OCI-LY3 (cell line): Measurements from ENCODE around the gene CLDN11.

Experiments
- H2AFZ ChIP-seq: fragments of 200-600, 300-600 bp; shearing (Covaris generic); 2 replicates; pipeline ENCODE4 v1.6.0; 2014; ENCODE audit warnings: antibody characterized with exemption, low read depth, low read length
- H3K27ac ChIP-seq: fragments of 200-600, 300-600 bp; sonication (generic); 2 replicates; pipeline ENCODE4 v1.5.1; 2014; ENCODE audit warnings: mild to moderate bottlenecking, low read length, moderate library complexity, mixed read lengths
- H3K27me3 ChIP-seq: fragments of 200-600, 300-600 bp; sonication (generic); 2 replicates; pipeline ENCODE4 v1.6.1; 2014; ENCODE audit warnings: low read depth, low read length, mixed read lengths
- H3K36me3 ChIP-seq: fragments of 200-600, 300-600 bp; sonication (generic); replicated peaks from 2 replicates; pipeline ENCODE3; 2014; ENCODE audit warnings: low read depth, low read length, mixed read lengths
- H3K4me1 ChIP-seq: fragments of 300-600, 200-600 bp; sonication (generic); 2 replicates; pipeline ENCODE4 v1.6.1; 2014; ENCODE audit warnings: low read length, mixed read lengths
- H3K4me2 ChIP-seq: fragments of 200-600, 300-600 bp; sonication (generic); 2 replicates; pipeline ENCODE4 v1.6.1; 2014; ENCODE audit warnings: low read length, mixed read lengths
- H3K4me3 ChIP-seq: fragments of 300-600, 200-600 bp; sonication (generic); 2 replicates; pipeline ENCODE4 v1.5.1; 2014; ENCODE audit warnings: antibody characterized with exemption, mild to moderate bottlenecking, low read length, moderate library complexity
- H3K79me2 ChIP-seq: fragments of 300-600, 200-600 bp; shearing (Covaris generic); 2 replicates; pipeline ENCODE4 v1.6.1; 2014; ENCODE audit warnings: mild to moderate bottlenecking, low read length, mixed read lengths
- H3K9ac ChIP-seq: fragments of 300-600, 200-600 bp; shearing (Covaris generic); 2 replicates; pipeline ENCODE4 v1.6.0; 2014; ENCODE audit warnings: mild to moderate bottlenecking, low read length, moderate library complexity
- H3K9me3 ChIP-seq: fragments of 200-600, 300-600 bp; shearing (Covaris generic); 2 replicates; pipeline ENCODE4 v1.6.1; 2014; ENCODE audit warnings: low read length, mixed read lengths; ENCODE audit not compliant: insufficient read depth
- H4K20me1 ChIP-seq: fragments of 200-600, 300-600 bp; sonication (generic); 2 replicates; pipeline ENCODE4 v1.6.1; 2016; ENCODE audit warnings: low read length, mixed read lengths; ENCODE audit not compliant: insufficient read depth
- CTCF ChIP-seq: fragments of 200-600, 300-600 bp; sonication (generic); IDR thresholded peaks from 2 replicates; pipeline ENCODE4 v1.5.1; 2014; ENCODE audit warnings: antibody characterized with exemption, low read length, low read depth
- EZH2phosphoT487 ChIP-seq: fragments of 200-600 bp; shearing (Covaris generic); IDR thresholded peaks from 2 replicates; pipeline ENCODE4 v1.6.1; 2018; ENCODE audit warnings: antibody characterized with exemption, mixed run types, low read depth

CLDN11 gene

GRCh38 chr3:170421758-170422157, 3.1 kb downstream of the CLDN11 start:
- H3K9me3 ChIP-seq = no peaks in the 10 kb centered on the region
- no peaks in the 10 kb centered on the region for H4K20me1 ChIP-seq
- TF ChIP-seq CTCF (no peak), EZH2phosphoT487 (no peak)
- no peaks in the 10 kb centered on the region for H3K4me1 ChIP-seq
- no peak overlapping the region for H3K9ac ChIP-seq
- H3K27me3 ChIP-seq = no peaks in the 10 kb centered on the region
- H3K4me3 ChIP-seq = no peak overlapping the region
- no peaks in the 10 kb centered on the region for H3K36me3 ChIP-seq
- no peaks in the 10 kb centered on the region for H3K79me2 ChIP-seq
- no peak overlapping the region for H3K4me2 ChIP-seq
- no peak overlapping the region for H2AFZ ChIP-seq
- no peak overlapping the region for H3K27ac ChIP-seq

GRCh38 chr3:170423001-170423615, 4.4 kb downstream of the CLDN11 start:
- H3K4me2 ChIP-seq = no peak overlapping the region
- H3K36me3 ChIP-seq = no peaks in the 10 kb centered on the region
- no peak overlapping the region for H3K27ac ChIP-seq
- no peak for TF ChIP-seq EZH2phosphoT487
- no peak for TF ChIP-seq CTCF
- no peaks in the 10 kb centered on the region for H3K79me2 ChIP-seq
- no peaks in the 10 kb centered on the region; the same call in 1 of the 2 replicates for H3K4me1 ChIP-seq
- H3K9ac ChIP-seq = no peak overlapping the region
- H3K27me3 ChIP-seq = no peaks in the 10 kb centered on the region
- no peaks in the 10 kb centered on the region for H3K9me3 ChIP-seq
- no peaks in the 10 kb centered on the region for H4K20me1 ChIP-seq
- H3K4me3 ChIP-seq = no peak overlapping the region
- H2AFZ ChIP-seq = no peak overlapping the region

GRCh38 chr3:170424879-170425278, 6.2 kb downstream of the CLDN11 start:
- H3K4me3 ChIP-seq = no peak overlapping the region
- H3K27me3 ChIP-seq = no peaks in the 10 kb centered on the region
- H3K27ac ChIP-seq = no peak overlapping the region
- no peaks in the 10 kb centered on the region for H3K9me3 ChIP-seq
- no peaks in the 10 kb centered on the region for H3K79me2 ChIP-seq
- no peak overlapping the region for H3K9ac ChIP-seq
- no peak overlapping the region for H2AFZ ChIP-seq
- no peaks in the 10 kb centered on the region for H4K20me1 ChIP-seq
- H3K4me2 ChIP-seq = no peak overlapping the region
- no peaks in the 10 kb centered on the region for H3K36me3 ChIP-seq
- H3K4me1 ChIP-seq = peaks cover 12% of the 10 kb centered on the region
- no peak for TF ChIP-seq EZH2phosphoT487
- TF ChIP-seq CTCF = no peak

- H3K9ac ChIP-seq = no peak overlapping the region
- no peaks in the 10 kb centered on the region for H3K27me3 ChIP-seq
- no peak overlapping the region for H3K4me3 ChIP-seq
- no peaks in the 10 kb centered on the region for H3K36me3 ChIP-seq
- no peaks in the 10 kb centered on the region for H3K79me2 ChIP-seq
- no peak for TF ChIP-seq CTCF
- no peak for TF ChIP-seq EZH2phosphoT487
- H4K20me1 ChIP-seq = no peaks in the 10 kb centered on the region
- no peak overlapping the region for H2AFZ ChIP-seq
- H3K27ac ChIP-seq = no peak overlapping the region
- no peaks in the 10 kb centered on the region for H3K9me3 ChIP-seq
- H3K4me1 ChIP-seq = peaks cover 12% of the 10 kb centered on the region
- H3K4me2 ChIP-seq = no peak overlapping the region
These were observed 7.0 kb downstream of the CLDN11 start for GRCh38 chr3:170425491-170426239.
